Measurements from ENCODE around the gene CACHD1. TPM values are rescaled to one million over a fixed set of nuclear protein-coding genes. Genes with fewer than 3 reads are reported as not detected.

The CACHD1 gene
- polyA plus RNA-seq, 4 donors: 0.81 to 12.5 (median 2.3) TPM

DNA sequence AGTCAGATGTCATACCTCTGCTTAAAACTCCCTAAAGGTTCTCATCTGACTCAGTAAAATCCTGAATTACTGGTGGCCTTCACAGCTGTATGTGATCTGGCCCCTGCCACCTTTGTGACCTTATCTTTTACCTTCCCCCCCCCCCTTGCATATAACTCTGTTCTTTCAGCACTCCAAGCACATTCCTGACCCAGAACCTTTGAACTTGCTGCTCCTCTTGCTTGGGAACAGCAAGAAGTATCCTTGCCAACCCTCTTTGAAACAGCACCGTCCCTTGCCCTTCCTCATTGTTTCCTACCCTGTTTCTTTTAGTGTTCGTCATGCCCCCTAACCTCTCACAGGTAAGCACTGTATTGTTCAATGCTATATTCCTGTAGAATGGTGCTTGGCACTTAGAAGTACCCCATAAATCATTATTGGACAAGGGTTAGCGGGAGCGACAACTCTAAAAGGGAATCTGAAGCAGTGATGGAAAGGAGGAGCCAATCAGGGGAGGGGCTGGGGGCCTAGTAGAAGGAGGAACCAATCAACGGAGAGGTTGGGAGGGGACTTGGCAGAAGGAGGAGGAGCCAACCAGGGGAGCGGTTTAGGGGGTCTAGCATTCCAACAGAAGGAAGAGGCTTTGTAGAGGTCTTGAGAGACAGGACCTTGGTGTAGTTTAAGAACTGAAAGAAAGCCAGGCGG is 13.9 kb downstream of the CACHD1 start:
- Histone ChIP-seq H3K27ac (ENCODE audit: low read depth in 1 of 3, low read length in 2 of 3) (peak overlapping the region in 1 of 3 donors; percentile 61), H3K27me3 (ENCODE audit: control insufficient read depth in 3 of 3, insufficient read depth in 3 of 3, low read length in 3 of 3) (no peaks in the 10 kb centered on the region), H3K9me3 (ENCODE audit: control insufficient read depth in 2 of 2, insufficient read depth in 1 of 2, low read depth in 1 of 2, low read length in 1 of 2) (no peaks in the 10 kb centered on the region), H3K36me3 (ENCODE audit: control insufficient read depth in 3 of 3, insufficient read depth in 2 of 3, low read depth in 1 of 3, low read length in 3 of 3) (no peaks in the 10 kb centered on the region), H3K4me3 (ENCODE audit: low read depth in 1 of 3, low read length in 3 of 3) (no peak overlapping the region), H3K4me1 (ENCODE audit: control insufficient read depth in 3 of 3, insufficient read depth in 2 of 3, low read depth in 1 of 3, low read length in 2 of 3) (peaks cover 2 to 42% (median 9%) of the 10 kb centered on the region in 3 donors)
- FAIRE-seq (no peak), DNase-seq (peak; percentile 48 to 66)
- 61 to 81% (median 62%) methylated on average over 7 of the region's 7 CpGs for WGBS, 3 donors

DNA sequence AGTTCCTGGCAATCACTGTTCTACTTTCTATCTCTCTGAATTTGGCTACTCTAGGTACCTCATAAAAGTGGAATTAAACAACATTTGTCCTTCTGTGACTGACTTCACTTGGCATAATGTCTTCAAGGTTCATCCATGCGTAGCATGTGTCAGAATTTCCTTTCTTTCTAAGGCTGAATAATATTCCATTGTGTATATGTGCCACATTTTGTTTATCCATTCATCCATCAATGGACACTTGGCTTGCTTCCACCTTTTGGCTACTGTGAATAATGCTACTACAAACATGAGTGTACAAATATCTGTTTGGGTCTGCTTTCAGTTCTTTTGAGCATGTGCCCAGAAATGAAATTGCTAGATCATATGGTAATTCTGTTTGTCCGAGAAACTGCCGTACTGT is 14.7 kb downstream of the CACHD1 start:
- no peak for FAIRE-seq

DNA sequence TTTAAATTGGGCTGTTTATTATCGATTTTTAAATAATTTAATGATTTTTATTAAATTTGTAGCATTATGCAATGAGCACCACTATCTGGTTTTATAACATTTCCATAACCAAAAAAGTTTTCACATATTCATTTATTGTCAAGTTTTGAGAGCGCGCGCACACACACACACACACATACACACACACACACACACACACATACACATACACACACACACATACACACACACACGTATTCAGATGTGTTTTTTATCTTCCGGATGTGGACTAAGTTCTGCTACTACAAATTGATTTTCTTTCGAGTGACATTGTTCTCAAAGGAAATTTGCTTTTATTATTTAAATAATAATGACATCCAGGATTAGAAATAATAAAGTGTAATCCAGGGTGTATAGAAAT is 16.3 kb downstream of the CACHD1 start:
- 80 to 87% (median 86%) methylated on average over 7 of the region's 7 CpGs for WGBS, 3 donors
- H3K4me3 ChIP-seq (ENCODE audit: low read depth in 1 of 3, low read length in 3 of 3): no peak overlapping the region
- DNase-seq (no peak), FAIRE-seq (no peak)
- H3K9me3 ChIP-seq (ENCODE audit: control insufficient read depth in 2 of 2, insufficient read depth in 1 of 2, low read depth in 1 of 2, low read length in 1 of 2): no peaks in the 10 kb centered on the region
- no peaks in the 10 kb centered on the region for H3K27me3 ChIP-seq (ENCODE audit: control insufficient read depth in 3 of 3, insufficient read depth in 3 of 3, low read length in 3 of 3)
- H3K4me1 ChIP-seq (ENCODE audit: control insufficient read depth in 3 of 3, insufficient read depth in 2 of 3, low read depth in 1 of 3, low read length in 2 of 3): peaks cover 4 to 36% (median 16%) of the 10 kb centered on the region in 3 donors
- H3K36me3 ChIP-seq (ENCODE audit: control insufficient read depth in 3 of 3, insufficient read depth in 2 of 3, low read depth in 1 of 3, low read length in 3 of 3): no peaks in the 10 kb centered on the region
- no peak overlapping the region for H3K27ac ChIP-seq (ENCODE audit: low read depth in 1 of 3, low read length in 2 of 3)

More for the DNA sequence above, 14.7 kb downstream of the CACHD1 start:
- DNase-seq: no peak
- Histone ChIP-seq H3K27me3 (ENCODE audit: control insufficient read depth in 3 of 3, insufficient read depth in 3 of 3, low read length in 3 of 3) (no peaks in the 10 kb centered on the region), H3K36me3 (ENCODE audit: control insufficient read depth in 3 of 3, insufficient read depth in 2 of 3, low read depth in 1 of 3, low read length in 3 of 3) (no peaks in the 10 kb centered on the region), H3K27ac (ENCODE audit: low read depth in 1 of 3, low read length in 2 of 3) (no peak overlapping the region), H3K4me3 (ENCODE audit: low read depth in 1 of 3, low read length in 3 of 3) (no peak overlapping the region), H3K4me1 (ENCODE audit: control insufficient read depth in 3 of 3, insufficient read depth in 2 of 3, low read depth in 1 of 3, low read length in 2 of 3) (peaks cover 2 to 42% (median 13%) of the 10 kb centered on the region in 3 donors), H3K9me3 (ENCODE audit: control insufficient read depth in 2 of 2, insufficient read depth in 1 of 2, low read depth in 1 of 2, low read length in 1 of 2) (no peaks in the 10 kb centered on the region)
- WGBS, 3 donors: 69 to 91% (median 82%) methylated on average over 3 of the region's 3 CpGs

DNA sequence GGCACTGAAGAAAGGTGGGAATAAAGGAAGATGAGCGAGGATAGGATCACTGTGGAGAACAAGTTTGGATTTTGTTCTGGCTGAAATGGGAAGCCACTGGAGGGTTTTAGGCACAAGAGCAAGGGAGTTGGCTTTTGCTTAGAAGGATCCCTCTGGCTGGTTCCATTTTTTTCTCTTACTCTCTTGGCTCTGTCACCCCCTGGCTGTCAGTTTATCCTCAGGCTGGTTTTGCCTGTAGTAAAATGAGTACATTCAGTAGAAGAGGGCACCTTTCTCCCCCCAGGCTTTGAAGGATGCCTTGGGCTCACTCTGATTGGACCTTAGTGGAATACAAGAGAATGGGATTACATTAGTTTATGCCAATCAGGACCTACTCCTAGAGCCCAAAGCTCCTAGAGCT is 17.1 kb downstream of the CACHD1 start:
- WGBS, 3 donors: 91 to 100% (median 96%) methylated on average over 1 of the region's 1 CpG
- no peak for DNase-seq
- Histone ChIP-seq H3K27me3 (ENCODE audit: control insufficient read depth in 3 of 3, insufficient read depth in 3 of 3, low read length in 3 of 3) (no peaks in the 10 kb centered on the region), H3K4me1 (ENCODE audit: control insufficient read depth in 3 of 3, insufficient read depth in 2 of 3, low read depth in 1 of 3, low read length in 2 of 3) (peaks cover 4 to 32% (median 16%) of the 10 kb centered on the region in 3 donors), H3K36me3 (ENCODE audit: control insufficient read depth in 3 of 3, insufficient read depth in 2 of 3, low read depth in 1 of 3, low read length in 3 of 3) (no peaks in the 10 kb centered on the region), H3K27ac (ENCODE audit: low read depth in 1 of 3, low read length in 2 of 3) (no peak overlapping the region), H3K9me3 (ENCODE audit: control insufficient read depth in 2 of 2, insufficient read depth in 1 of 2, low read depth in 1 of 2, low read length in 1 of 2) (no peaks in the 10 kb centered on the region), H3K4me3 (ENCODE audit: low read depth in 1 of 3, low read length in 3 of 3) (no peak overlapping the region)
- no peak for FAIRE-seq

DNA sequence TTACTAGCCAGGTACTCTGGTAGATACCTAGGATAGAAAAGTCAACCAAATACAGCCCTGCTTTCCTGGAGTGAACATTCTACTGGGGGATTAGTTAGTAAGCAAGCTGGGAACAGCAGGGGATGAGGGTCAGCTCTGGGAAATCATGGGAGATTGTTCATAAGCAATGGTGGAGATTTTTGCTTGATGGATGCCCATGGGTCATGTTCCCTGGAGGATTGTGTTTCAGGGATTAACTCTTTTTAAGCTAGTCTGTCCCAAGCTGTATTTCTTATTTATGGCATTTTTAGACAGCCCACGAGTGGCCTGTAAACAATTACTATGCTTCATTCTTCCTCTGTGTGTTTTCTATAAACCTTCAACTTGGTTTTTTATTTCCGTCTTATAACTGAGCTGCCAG is 18.9 kb downstream of the CACHD1 start:
- H3K27me3 ChIP-seq (ENCODE audit: control insufficient read depth in 3 of 3, insufficient read depth in 3 of 3, low read length in 3 of 3): no peaks in the 10 kb centered on the region
- no peak overlapping the region for H3K27ac ChIP-seq (ENCODE audit: low read depth in 1 of 3, low read length in 2 of 3)
- H3K36me3 ChIP-seq (ENCODE audit: control insufficient read depth in 3 of 3, insufficient read depth in 2 of 3, low read depth in 1 of 3, low read length in 3 of 3): no peaks in the 10 kb centered on the region
- H3K4me1 ChIP-seq (ENCODE audit: control insufficient read depth in 3 of 3, insufficient read depth in 2 of 3, low read depth in 1 of 3, low read length in 2 of 3): peaks cover 4 to 15% (median 15%) of the 10 kb centered on the region in 3 donors
- no peak overlapping the region for H3K4me3 ChIP-seq (ENCODE audit: low read depth in 1 of 3, low read length in 3 of 3)
- DNase-seq (no peak), FAIRE-seq (no peak)
- H3K9me3 ChIP-seq (ENCODE audit: control insufficient read depth in 2 of 2, insufficient read depth in 1 of 2, low read depth in 1 of 2, low read length in 1 of 2): no peaks in the 10 kb centered on the region
- 72 to 82% (median 74%) methylated on average over 2 of the region's 2 CpGs for WGBS, 3 donors

DNA sequence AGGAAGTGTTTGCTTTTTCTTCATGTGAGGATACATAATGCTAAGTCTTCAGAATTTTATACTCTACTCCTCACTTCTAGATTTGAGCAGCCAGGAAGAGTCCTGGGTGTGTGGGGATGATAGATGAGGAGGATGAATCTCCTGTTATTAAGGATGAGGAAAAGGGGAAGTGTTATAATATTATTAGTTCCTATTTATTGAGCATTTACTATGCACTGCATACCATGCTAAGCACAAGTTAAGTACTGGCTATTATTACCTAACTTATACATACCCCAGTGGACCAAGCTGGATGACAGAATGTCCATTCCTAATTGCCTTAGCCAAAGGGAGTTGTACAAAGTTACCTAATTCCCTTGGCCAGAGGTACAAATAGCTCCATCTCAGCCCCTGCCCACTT is 19.8 kb downstream of the CACHD1 start:
- Histone ChIP-seq H3K9me3 (ENCODE audit: control insufficient read depth in 2 of 2, insufficient read depth in 1 of 2, low read depth in 1 of 2, low read length in 1 of 2) (no peaks in the 10 kb centered on the region), H3K4me3 (ENCODE audit: low read depth in 1 of 3, low read length in 3 of 3) (no peak overlapping the region), H3K27ac (ENCODE audit: low read depth in 1 of 3, low read length in 2 of 3) (peak overlapping the region in 1 of 3 donors; percentile 16), H3K36me3 (ENCODE audit: control insufficient read depth in 3 of 3, insufficient read depth in 2 of 3, low read depth in 1 of 3, low read length in 3 of 3) (no peaks in the 10 kb centered on the region), H3K4me1 (ENCODE audit: control insufficient read depth in 3 of 3, insufficient read depth in 2 of 3, low read depth in 1 of 3, low read length in 2 of 3) (peaks cover 4 to 12% (median 7%) of the 10 kb centered on the region in 3 donors), H3K27me3 (ENCODE audit: control insufficient read depth in 3 of 3, insufficient read depth in 3 of 3, low read length in 3 of 3) (no peaks in the 10 kb centered on the region)
- FAIRE-seq (no peak), DNase-seq (no peak)

DNA sequence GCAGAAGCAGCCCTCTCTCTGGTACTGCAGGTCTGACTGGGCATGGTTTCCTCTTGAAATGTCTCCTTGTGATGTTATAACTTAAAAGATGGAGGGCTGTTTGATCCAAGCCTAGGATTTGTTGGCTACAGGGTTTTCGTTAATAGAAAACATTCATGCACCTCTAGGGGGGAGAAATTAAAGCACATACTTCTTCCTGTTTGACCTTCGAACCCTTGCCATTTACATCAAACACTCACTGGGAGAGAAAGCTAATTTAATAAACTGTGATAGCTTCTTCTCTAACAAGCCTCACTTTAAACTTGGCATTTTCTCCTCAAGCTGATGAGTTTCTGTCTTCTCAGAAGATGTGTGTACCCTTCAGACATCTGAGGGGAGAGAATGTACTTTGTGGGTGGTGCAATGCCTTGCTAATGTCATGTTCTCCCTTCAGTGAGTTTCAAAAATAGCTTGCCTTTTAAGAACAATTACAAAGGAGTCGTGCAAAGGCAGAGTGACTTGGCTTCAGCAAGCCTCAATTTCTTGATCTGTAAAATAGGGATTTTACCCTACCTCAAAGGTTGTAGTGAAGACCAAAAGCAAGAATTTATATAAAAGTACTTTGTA is 20.4 kb downstream of the CACHD1 start:
- DNase-seq: peak; percentile 58 to 82
- Histone ChIP-seq H3K4me3 (ENCODE audit: low read depth in 1 of 3, low read length in 3 of 3) (no peak overlapping the region), H3K9me3 (ENCODE audit: control insufficient read depth in 2 of 2, insufficient read depth in 1 of 2, low read depth in 1 of 2, low read length in 1 of 2) (no peaks in the 10 kb centered on the region), H3K27ac (ENCODE audit: low read depth in 1 of 3, low read length in 2 of 3) (peak overlapping the region in 1 of 3 donors; percentile 8), H3K27me3 (ENCODE audit: control insufficient read depth in 3 of 3, insufficient read depth in 3 of 3, low read length in 3 of 3) (no peaks in the 10 kb centered on the region), H3K36me3 (ENCODE audit: control insufficient read depth in 3 of 3, insufficient read depth in 2 of 3, low read depth in 1 of 3, low read length in 3 of 3) (no peaks in the 10 kb centered on the region), H3K4me1 (ENCODE audit: control insufficient read depth in 3 of 3, insufficient read depth in 2 of 3, low read depth in 1 of 3, low read length in 2 of 3) (peaks cover 4 to 12% (median 7%) of the 10 kb centered on the region in 3 donors)
- no peak for FAIRE-seq
- 8 to 42% (median 13%) methylated on average over 3 of the region's 3 CpGs for WGBS, 3 donors

DNA sequence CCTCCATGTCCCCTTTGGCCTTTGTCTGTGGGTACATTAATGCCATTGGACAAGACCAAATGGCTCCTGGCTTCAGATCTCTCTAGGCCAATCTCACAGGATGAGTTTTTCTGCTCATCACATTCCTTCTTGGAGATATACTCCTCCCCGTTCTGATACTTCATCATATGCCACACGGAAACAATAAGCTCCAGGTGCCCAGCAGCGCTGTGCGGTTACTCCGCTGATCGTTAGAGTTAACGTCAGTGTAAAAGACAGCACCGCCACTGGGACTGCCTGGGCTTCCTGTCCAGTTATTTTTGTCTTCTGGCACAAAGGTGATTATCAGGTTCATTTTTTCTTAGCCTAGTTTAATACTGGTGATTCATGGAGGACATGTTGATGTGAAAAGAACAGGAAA is 22.5 kb downstream of the CACHD1 start:
- Histone ChIP-seq H3K9me3 (ENCODE audit: control insufficient read depth in 2 of 2, insufficient read depth in 1 of 2, low read depth in 1 of 2, low read length in 1 of 2) (no peaks in the 10 kb centered on the region), H3K27me3 (ENCODE audit: control insufficient read depth in 3 of 3, insufficient read depth in 3 of 3, low read length in 3 of 3) (no peaks in the 10 kb centered on the region), H3K36me3 (ENCODE audit: control insufficient read depth in 3 of 3, insufficient read depth in 2 of 3, low read depth in 1 of 3, low read length in 3 of 3) (no peaks in the 10 kb centered on the region), H3K4me3 (ENCODE audit: low read depth in 1 of 3, low read length in 3 of 3) (no peak overlapping the region), H3K27ac (ENCODE audit: low read depth in 1 of 3, low read length in 2 of 3) (no peak overlapping the region), H3K4me1 (ENCODE audit: control insufficient read depth in 3 of 3, insufficient read depth in 2 of 3, low read depth in 1 of 3, low read length in 2 of 3) (peaks cover 6 to 18% (median 10%) of the 10 kb centered on the region in 3 donors)
- FAIRE-seq (no peak), DNase-seq (no peak)
- WGBS, 3 donors: 86 to 95% (median 93%) methylated on average over 8 of the region's 8 CpGs

All from small intestine (tissue), 7 donors.